ENCODE results near the gene NR2F6.

GRCh38 chr19:17286752-17287151 is 41.0 kb upstream of the NR2F6 start:
- TF ChIP-seq CTCF (conservative IDR thresholded peaks at IDR 0.05; ENCODE audit: low read length), result no peak
- TF ChIP-seq EZH2phosphoT487 (IDR thresholded peaks at IDR 0.05; ENCODE audit: borderline replicate concordance), result no peak
